Measurements from ENCODE around the gene ZFYVE21. TPM values are rescaled to one million over a fixed set of nuclear protein-coding genes. Genes with fewer than 3 reads are reported as not detected.

The ZFYVE21 gene
- total and polyA plus RNA-seq, 4 donors = 28.0 to 36.9 (median 30.8) TPM

DNA sequence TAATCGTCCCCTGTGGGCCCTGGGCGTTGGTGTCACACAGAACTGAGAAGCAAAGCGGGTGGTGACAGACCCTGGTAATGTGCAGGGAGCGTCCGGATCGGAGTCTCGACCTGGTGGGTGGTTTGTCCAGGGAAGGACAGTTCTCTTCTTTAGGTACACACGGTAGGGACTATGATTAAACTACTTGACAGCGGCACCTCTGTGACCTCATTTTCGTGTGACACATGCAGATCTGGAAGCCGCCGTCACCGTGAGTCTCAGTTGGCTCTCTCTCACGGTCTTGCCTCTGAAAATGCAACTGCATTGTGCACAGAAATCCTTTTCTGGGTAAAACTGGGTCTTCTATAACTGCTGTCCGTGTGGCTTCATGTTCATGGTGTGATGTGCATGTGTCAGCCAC, 32.5 kb upstream of the ZFYVE21 start:
- no peak for DNase-seq (ENCODE audit: low spot score)

DNA sequence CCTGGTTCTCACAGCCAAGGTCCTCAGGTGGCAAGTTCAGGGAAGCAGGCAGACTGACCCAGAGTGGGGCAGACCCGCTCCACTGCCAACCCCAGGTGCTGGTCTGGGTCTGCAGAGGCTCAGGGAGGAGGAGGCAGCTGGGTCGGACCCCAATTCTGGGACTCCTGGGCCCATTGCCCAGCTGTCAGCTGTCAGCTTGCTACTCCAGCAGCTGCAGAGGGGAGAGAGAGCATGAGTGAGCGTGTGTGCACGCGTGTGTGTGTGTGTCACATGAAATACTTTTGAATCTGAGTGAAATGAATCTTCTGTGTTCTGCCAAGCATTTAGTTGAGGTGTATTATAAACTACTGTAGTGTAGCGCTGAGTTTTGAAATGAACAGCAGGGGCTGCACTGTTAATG, 31.1 kb upstream of the ZFYVE21 start:
- Histone ChIP-seq H3K4me1 (ENCODE audit: control insufficient read depth in 4 of 4, insufficient read depth in 4 of 4, low read length in 3 of 4) (no peaks in the 10 kb centered on the region), H3K9me3 (ENCODE audit: control insufficient read depth in 4 of 4, low read length in 3 of 4) (no peaks in the 10 kb centered on the region), H3K4me3 (ENCODE audit: low read depth in 1 of 3, low read length in 3 of 3) (no peak overlapping the region), H3K27me3 (ENCODE audit: control insufficient read depth in 4 of 4, insufficient read depth in 4 of 4, low read length in 3 of 4) (no peaks in the 10 kb centered on the region), H3K27ac (ENCODE audit: low read depth in 1 of 2, low read length in 2 of 2) (no peak overlapping the region), H3K9ac (ENCODE audit: low read depth in 1 of 2, low read length in 2 of 2) (no peak overlapping the region), H3K36me3 (ENCODE audit: control insufficient read depth in 4 of 4, insufficient read depth in 3 of 4, low read depth in 1 of 4, low read length in 3 of 4) (peaks cover 8 to 59% (median 47%) of the 10 kb centered on the region in 4 donors)
- no peak for DNase-seq (ENCODE audit: low spot score)
- WGBS = 93% methylated on average over 6 of the region's 6 CpGs
- TF ChIP-seq HNF4G (IDR thresholded peaks at IDR 0.05) (no peak), JUND (IDR thresholded peaks at IDR 0.05) (no peak), SP1 (IDR thresholded peaks at IDR 0.05) (no peak), FOXA1 (IDR thresholded peaks at IDR 0.05) (no peak), NR2F2 (IDR thresholded peaks at IDR 0.05) (no peak), RXRA (IDR thresholded peaks at IDR 0.05) (no peak)
- TF ChIP-seq, protein P1, sequence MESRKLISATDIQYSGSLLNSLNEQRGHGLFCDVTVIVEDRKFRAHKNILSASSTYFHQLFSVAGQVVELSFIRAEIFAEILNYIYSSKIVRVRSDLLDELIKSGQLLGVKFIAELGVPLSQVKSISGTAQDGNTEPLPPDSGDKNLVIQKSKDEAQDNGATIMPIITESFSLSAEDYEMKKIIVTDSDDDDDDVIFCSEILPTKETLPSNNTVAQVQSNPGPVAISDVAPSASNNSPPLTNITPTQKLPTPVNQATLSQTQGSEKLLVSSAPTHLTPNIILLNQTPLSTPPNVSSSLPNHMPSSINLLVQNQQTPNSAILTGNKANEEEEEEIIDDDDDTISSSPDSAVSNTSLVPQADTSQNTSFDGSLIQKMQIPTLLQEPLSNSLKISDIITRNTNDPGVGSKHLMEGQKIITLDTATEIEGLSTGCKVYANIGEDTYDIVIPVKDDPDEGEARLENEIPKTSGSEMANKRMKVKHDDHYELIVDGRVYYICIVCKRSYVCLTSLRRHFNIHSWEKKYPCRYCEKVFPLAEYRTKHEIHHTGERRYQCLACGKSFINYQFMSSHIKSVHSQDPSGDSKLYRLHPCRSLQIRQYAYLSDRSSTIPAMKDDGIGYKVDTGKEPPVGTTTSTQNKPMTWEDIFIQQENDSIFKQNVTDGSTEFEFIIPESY (IDR thresholded peaks at IDR 0.05) = no peak
- TF ChIP-seq, protein P2, sequence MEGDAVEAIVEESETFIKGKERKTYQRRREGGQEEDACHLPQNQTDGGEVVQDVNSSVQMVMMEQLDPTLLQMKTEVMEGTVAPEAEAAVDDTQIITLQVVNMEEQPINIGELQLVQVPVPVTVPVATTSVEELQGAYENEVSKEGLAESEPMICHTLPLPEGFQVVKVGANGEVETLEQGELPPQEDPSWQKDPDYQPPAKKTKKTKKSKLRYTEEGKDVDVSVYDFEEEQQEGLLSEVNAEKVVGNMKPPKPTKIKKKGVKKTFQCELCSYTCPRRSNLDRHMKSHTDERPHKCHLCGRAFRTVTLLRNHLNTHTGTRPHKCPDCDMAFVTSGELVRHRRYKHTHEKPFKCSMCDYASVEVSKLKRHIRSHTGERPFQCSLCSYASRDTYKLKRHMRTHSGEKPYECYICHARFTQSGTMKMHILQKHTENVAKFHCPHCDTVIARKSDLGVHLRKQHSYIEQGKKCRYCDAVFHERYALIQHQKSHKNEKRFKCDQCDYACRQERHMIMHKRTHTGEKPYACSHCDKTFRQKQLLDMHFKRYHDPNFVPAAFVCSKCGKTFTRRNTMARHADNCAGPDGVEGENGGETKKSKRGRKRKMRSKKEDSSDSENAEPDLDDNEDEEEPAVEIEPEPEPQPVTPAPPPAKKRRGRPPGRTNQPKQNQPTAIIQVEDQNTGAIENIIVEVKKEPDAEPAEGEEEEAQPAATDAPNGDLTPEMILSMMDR (IDR thresholded peaks at IDR 0.05; ENCODE audit: low read depth, low read length, missing input control) = no peak
- TF ChIP-seq, protein P3, sequence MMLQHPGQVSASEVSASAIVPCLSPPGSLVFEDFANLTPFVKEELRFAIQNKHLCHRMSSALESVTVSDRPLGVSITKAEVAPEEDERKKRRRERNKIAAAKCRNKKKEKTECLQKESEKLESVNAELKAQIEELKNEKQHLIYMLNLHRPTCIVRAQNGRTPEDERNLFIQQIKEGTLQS (IDR thresholded peaks at IDR 0.05) = no peak

More for the DNA sequence above, 32.5 kb upstream of the ZFYVE21 start:
- H3K36me3 ChIP-seq (ENCODE audit: control insufficient read depth in 4 of 4, insufficient read depth in 3 of 4, low read depth in 1 of 4, low read length in 3 of 4) = peaks cover 8 to 64% (median 51%) of the 10 kb centered on the region in 4 donors
- TF ChIP-seq, protein P3 (IDR thresholded peaks at IDR 0.05) = no peak
- TF ChIP-seq FOXA1 (IDR thresholded peaks at IDR 0.05) (no peak), FOXA2 (IDR thresholded peaks at IDR 0.05) (no peak), HNF4A (conservative IDR thresholded peaks at IDR 0.05) (no peak), NR2F2 (IDR thresholded peaks at IDR 0.05) (no peak), JUND (IDR thresholded peaks at IDR 0.05) (no peak), SP1 (IDR thresholded peaks at IDR 0.05) (no peak), RAD21 (IDR thresholded peaks at IDR 0.05) (no peak), RXRA (IDR thresholded peaks at IDR 0.05) (no peak), GABPA (IDR thresholded peaks at IDR 0.05 in 1 of 2, conservative IDR thresholded peaks at IDR 0.05 in 1 of 2) (no peak), TAF1 (conservative IDR thresholded peaks at IDR 0.05) (no peak)
- TF ChIP-seq, protein P4, sequence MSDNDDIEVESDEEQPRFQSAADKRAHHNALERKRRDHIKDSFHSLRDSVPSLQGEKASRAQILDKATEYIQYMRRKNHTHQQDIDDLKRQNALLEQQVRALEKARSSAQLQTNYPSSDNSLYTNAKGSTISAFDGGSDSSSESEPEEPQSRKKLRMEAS (IDR thresholded peaks at IDR 0.05) = no peak
- TF ChIP-seq, protein P5, sequence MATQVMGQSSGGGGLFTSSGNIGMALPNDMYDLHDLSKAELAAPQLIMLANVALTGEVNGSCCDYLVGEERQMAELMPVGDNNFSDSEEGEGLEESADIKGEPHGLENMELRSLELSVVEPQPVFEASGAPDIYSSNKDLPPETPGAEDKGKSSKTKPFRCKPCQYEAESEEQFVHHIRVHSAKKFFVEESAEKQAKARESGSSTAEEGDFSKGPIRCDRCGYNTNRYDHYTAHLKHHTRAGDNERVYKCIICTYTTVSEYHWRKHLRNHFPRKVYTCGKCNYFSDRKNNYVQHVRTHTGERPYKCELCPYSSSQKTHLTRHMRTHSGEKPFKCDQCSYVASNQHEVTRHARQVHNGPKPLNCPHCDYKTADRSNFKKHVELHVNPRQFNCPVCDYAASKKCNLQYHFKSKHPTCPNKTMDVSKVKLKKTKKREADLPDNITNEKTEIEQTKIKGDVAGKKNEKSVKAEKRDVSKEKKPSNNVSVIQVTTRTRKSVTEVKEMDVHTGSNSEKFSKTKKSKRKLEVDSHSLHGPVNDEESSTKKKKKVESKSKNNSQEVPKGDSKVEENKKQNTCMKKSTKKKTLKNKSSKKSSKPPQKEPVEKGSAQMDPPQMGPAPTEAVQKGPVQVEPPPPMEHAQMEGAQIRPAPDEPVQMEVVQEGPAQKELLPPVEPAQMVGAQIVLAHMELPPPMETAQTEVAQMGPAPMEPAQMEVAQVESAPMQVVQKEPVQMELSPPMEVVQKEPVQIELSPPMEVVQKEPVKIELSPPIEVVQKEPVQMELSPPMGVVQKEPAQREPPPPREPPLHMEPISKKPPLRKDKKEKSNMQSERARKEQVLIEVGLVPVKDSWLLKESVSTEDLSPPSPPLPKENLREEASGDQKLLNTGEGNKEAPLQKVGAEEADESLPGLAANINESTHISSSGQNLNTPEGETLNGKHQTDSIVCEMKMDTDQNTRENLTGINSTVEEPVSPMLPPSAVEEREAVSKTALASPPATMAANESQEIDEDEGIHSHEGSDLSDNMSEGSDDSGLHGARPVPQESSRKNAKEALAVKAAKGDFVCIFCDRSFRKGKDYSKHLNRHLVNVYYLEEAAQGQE (IDR thresholded peaks at IDR 0.05) = no peak
- TF ChIP-seq, protein P2 (IDR thresholded peaks at IDR 0.05; ENCODE audit: low read depth, low read length, missing input control) = no peak
- TF ChIP-seq, protein P1 (IDR thresholded peaks at IDR 0.05) = no peak
- WGBS = 87% methylated on average over 15 of the region's 15 CpGs
- no peak overlapping the region for H3K9ac ChIP-seq (ENCODE audit: low read depth in 1 of 2, low read length in 2 of 2)
- H3K4me3 ChIP-seq (ENCODE audit: low read depth in 1 of 3, low read length in 3 of 3) = no peak overlapping the region
- H3K4me1 ChIP-seq (ENCODE audit: control insufficient read depth in 4 of 4, insufficient read depth in 4 of 4, low read length in 3 of 4) = no peaks in the 10 kb centered on the region
- no peaks in the 10 kb centered on the region for H3K27me3 ChIP-seq (ENCODE audit: control insufficient read depth in 4 of 4, insufficient read depth in 4 of 4, low read length in 3 of 4)
- no peak overlapping the region for H3K27ac ChIP-seq (ENCODE audit: low read depth in 1 of 2, low read length in 2 of 2)
- no peaks in the 10 kb centered on the region for H3K9me3 ChIP-seq (ENCODE audit: control insufficient read depth in 4 of 4, low read length in 3 of 4)

All from liver (tissue), 9 donors.